ENCODE measurements around the gene CDCA4.

The CDCA4 gene

GRCh38 chr14:105011312-105011990, 9.4 kb downstream of the CDCA4 start:
- H3K9me3 ChIP-seq (ENCODE audit: control insufficient read depth, insufficient read depth, low read length) = no peaks in the 10 kb centered on the region
- H3K4me1 ChIP-seq (ENCODE audit: control insufficient read depth, low read length) = peaks cover 31% of the 10 kb centered on the region
- H4K20me1 ChIP-seq (ENCODE audit: control insufficient read depth, insufficient read depth, low read depth, low read length) = peaks cover 54% of the 10 kb centered on the region
- H3K27ac ChIP-seq (ENCODE audit: low read depth, low read length) = no peak overlapping the region
- H3K79me2 ChIP-seq (ENCODE audit: control insufficient read depth, low read length) = peaks cover 87% of the 10 kb centered on the region
- no peaks in the 10 kb centered on the region for H3K9me2 ChIP-seq (replicated peaks; ENCODE audit: control insufficient read depth, low read length)
- H3K36me3 ChIP-seq (ENCODE audit: control insufficient read depth, low read length) = peaks cover 95% of the 10 kb centered on the region
- H3K4me2 ChIP-seq (ENCODE audit: low read length) = no peak overlapping the region
- no peaks in the 10 kb centered on the region for H3K27me3 ChIP-seq (ENCODE audit: control insufficient read depth, low read length)
- TF ChIP-seq, protein P1, sequence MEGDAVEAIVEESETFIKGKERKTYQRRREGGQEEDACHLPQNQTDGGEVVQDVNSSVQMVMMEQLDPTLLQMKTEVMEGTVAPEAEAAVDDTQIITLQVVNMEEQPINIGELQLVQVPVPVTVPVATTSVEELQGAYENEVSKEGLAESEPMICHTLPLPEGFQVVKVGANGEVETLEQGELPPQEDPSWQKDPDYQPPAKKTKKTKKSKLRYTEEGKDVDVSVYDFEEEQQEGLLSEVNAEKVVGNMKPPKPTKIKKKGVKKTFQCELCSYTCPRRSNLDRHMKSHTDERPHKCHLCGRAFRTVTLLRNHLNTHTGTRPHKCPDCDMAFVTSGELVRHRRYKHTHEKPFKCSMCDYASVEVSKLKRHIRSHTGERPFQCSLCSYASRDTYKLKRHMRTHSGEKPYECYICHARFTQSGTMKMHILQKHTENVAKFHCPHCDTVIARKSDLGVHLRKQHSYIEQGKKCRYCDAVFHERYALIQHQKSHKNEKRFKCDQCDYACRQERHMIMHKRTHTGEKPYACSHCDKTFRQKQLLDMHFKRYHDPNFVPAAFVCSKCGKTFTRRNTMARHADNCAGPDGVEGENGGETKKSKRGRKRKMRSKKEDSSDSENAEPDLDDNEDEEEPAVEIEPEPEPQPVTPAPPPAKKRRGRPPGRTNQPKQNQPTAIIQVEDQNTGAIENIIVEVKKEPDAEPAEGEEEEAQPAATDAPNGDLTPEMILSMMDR (IDR thresholded peaks at IDR 0.05; ENCODE audit: low read depth, low read length, poor library complexity, severe bottlenecking) = no peak
- TF ChIP-seq EZH2phosphoT487 (IDR thresholded peaks at IDR 0.05; ENCODE audit: borderline replicate concordance, low read length) = no peak
- no peak overlapping the region for H3K4me3 ChIP-seq (ENCODE audit: low read length)
- H3F3A ChIP-seq (ENCODE audit: control insufficient read depth, insufficient read depth) = no peaks in the 10 kb centered on the region

DNA sequence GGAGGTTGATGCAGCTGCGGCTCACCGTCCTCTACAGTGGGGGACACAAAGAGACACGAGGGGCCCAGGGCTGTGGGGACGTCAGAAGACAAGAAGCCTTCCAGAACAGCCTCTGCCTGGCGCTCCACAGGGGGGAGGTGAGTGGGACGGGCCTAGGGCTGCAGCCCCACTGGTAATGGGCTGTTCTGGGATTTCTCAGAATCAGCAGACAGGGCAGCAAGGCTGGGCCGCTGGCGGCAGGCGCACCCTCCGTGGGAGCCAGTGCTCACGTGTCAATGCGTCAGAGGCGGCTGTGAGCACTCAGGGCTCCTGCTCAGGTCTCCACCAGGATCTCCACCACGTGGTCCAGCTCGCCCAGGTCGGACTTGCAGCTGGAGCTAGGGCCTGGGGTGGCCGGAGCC, 10.0 kb downstream of the CDCA4 start:
- Histone ChIP-seq H3K79me2 (ENCODE audit: control insufficient read depth, low read length) (peaks cover 83% of the 10 kb centered on the region), H3K4me2 (ENCODE audit: low read length) (no peak overlapping the region), H4K20me1 (ENCODE audit: control insufficient read depth, insufficient read depth, low read depth, low read length) (peaks cover 49% of the 10 kb centered on the region), H3K4me3 (ENCODE audit: low read length) (no peak overlapping the region), H3K4me1 (ENCODE audit: control insufficient read depth, low read length) (peaks cover 25% of the 10 kb centered on the region), H3F3A (ENCODE audit: control insufficient read depth, insufficient read depth) (no peaks in the 10 kb centered on the region), H3K9me2 (replicated peaks; ENCODE audit: control insufficient read depth, low read length) (no peaks in the 10 kb centered on the region), H3K27me3 (ENCODE audit: control insufficient read depth, low read length) (no peaks in the 10 kb centered on the region), H3K27ac (ENCODE audit: low read depth, low read length) (no peak overlapping the region), H3K9me3 (ENCODE audit: control insufficient read depth, insufficient read depth, low read length) (no peaks in the 10 kb centered on the region), H3K36me3 (ENCODE audit: control insufficient read depth, low read length) (peaks cover 94% of the 10 kb centered on the region)
- TF ChIP-seq, protein P1 (IDR thresholded peaks at IDR 0.05; ENCODE audit: low read depth, low read length, poor library complexity, severe bottlenecking) = no peak
- no peak for TF ChIP-seq EZH2phosphoT487 (IDR thresholded peaks at IDR 0.05; ENCODE audit: borderline replicate concordance, low read length)

DNA sequence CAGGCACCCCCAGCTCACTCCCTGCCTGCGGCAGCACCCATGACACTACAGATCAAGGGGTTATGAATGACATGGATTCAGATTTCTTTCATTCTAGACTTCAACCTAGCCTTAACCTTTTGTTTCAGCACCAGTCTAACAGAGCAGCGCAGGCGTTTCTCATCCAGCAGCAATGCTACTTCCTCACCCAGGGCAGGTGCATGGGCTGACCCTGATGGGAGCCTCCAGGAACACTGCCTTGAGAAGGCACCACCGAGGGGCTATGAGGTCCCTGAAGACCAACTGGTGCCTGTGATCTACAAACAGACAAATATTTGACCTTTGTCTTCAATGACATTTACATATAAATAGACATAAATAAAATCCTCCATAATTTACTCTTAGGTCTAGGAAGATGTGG, 10.8 kb downstream of the CDCA4 start:
- no peak overlapping the region for H3K4me2 ChIP-seq (ENCODE audit: low read length)
- H3K9me2 ChIP-seq (replicated peaks; ENCODE audit: control insufficient read depth, low read length) = no peaks in the 10 kb centered on the region
- H3K9me3 ChIP-seq (ENCODE audit: control insufficient read depth, insufficient read depth, low read length) = no peaks in the 10 kb centered on the region
- TF ChIP-seq EZH2phosphoT487 (IDR thresholded peaks at IDR 0.05; ENCODE audit: borderline replicate concordance, low read length) = no peak
- TF ChIP-seq, protein P1 (IDR thresholded peaks at IDR 0.05; ENCODE audit: low read depth, low read length, poor library complexity, severe bottlenecking) = no peak
- H3K4me1 ChIP-seq (ENCODE audit: control insufficient read depth, low read length) = peaks cover 19% of the 10 kb centered on the region
- no peaks in the 10 kb centered on the region for H3K27me3 ChIP-seq (ENCODE audit: control insufficient read depth, low read length)
- H3K4me3 ChIP-seq (ENCODE audit: low read length) = no peak overlapping the region
- peaks cover 87% of the 10 kb centered on the region for H3K36me3 ChIP-seq (ENCODE audit: control insufficient read depth, low read length)
- H3F3A ChIP-seq (ENCODE audit: control insufficient read depth, insufficient read depth) = no peaks in the 10 kb centered on the region
- peaks cover 75% of the 10 kb centered on the region for H3K79me2 ChIP-seq (ENCODE audit: control insufficient read depth, low read length)
- no peak overlapping the region for H3K27ac ChIP-seq (ENCODE audit: low read depth, low read length)
- H4K20me1 ChIP-seq (ENCODE audit: control insufficient read depth, insufficient read depth, low read depth, low read length) = peaks cover 42% of the 10 kb centered on the region; the same call in 1 of the 2 replicates
